ENCODE measurements around the gene FRMD3. TPM values are rescaled to one million over a fixed set of nuclear protein-coding genes. Genes with fewer than 3 reads are reported as not detected.

FRMD3 gene
- total RNA-seq, 1 donor from 2014 or later: 0.59 TPM

DNA sequence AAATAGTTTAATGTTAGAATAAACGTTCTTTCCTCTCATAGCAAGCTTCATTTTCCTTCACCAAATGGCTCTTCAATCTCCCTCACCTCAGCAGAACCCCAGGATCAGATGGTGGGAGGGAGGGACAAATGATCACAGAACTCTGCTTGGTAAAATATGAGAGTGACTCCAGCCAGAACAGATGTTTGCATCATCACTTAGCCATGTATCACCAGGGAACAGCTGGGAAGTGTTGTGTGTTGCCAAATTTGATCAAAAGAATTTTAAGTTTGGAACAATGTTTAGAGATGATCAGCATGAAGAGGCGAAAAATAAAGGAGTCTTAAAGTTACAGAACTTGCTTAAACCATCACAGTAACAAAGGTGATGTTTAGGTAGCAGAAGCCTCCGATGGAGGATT is 115.7 kb downstream of the FRMD3 start:
- Mint-ChIP-seq H3K9me3 (ENCODE audit: unreplicated experiment) (no peaks in the 10 kb centered on the region), H3K4me1 (ENCODE audit: unreplicated experiment) (no peaks in the 10 kb centered on the region), H3K27me3 (ENCODE audit: unreplicated experiment) (peaks cover 4% of the 10 kb centered on the region), H3K36me3 (ENCODE audit: low read depth, unreplicated experiment) (no peaks in the 10 kb centered on the region), H3K4me3 (ENCODE audit: unreplicated experiment) (no peak overlapping the region), H3K27ac (ENCODE audit: unreplicated experiment) (no peak overlapping the region)
- DNase-seq (ENCODE audit: low spot score): no peak
- TF ChIP-seq, protein P1, sequence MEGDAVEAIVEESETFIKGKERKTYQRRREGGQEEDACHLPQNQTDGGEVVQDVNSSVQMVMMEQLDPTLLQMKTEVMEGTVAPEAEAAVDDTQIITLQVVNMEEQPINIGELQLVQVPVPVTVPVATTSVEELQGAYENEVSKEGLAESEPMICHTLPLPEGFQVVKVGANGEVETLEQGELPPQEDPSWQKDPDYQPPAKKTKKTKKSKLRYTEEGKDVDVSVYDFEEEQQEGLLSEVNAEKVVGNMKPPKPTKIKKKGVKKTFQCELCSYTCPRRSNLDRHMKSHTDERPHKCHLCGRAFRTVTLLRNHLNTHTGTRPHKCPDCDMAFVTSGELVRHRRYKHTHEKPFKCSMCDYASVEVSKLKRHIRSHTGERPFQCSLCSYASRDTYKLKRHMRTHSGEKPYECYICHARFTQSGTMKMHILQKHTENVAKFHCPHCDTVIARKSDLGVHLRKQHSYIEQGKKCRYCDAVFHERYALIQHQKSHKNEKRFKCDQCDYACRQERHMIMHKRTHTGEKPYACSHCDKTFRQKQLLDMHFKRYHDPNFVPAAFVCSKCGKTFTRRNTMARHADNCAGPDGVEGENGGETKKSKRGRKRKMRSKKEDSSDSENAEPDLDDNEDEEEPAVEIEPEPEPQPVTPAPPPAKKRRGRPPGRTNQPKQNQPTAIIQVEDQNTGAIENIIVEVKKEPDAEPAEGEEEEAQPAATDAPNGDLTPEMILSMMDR (IDR thresholded peaks at IDR 0.05; ENCODE audit: unreplicated experiment): no peak

DNA sequence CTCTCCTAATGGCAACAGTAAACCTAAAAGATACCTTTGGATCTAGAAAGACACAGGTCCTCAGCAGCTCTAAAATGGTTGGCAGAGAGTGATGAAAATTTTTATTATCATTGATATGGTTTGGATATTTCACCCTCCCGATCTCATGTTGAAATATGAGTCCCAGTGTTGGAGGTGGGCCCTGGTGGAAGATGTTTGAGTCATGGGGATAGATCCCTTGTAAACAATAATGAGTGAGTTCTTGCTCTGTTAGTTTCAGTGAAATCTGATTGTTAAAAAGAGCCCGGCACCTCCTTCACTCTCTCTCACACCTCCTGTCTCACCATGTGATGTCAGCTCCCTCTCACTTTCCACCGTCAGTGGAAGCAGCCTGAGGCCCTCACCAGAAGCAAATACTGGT is 117.7 kb downstream of the FRMD3 start:
- Mint-ChIP-seq H3K9me3 (ENCODE audit: unreplicated experiment) (no peaks in the 10 kb centered on the region), H3K27me3 (ENCODE audit: unreplicated experiment) (peaks cover 4% of the 10 kb centered on the region), H3K27ac (ENCODE audit: unreplicated experiment) (no peak overlapping the region), H3K36me3 (ENCODE audit: low read depth, unreplicated experiment) (no peaks in the 10 kb centered on the region), H3K4me1 (ENCODE audit: unreplicated experiment) (no peaks in the 10 kb centered on the region), H3K4me3 (ENCODE audit: unreplicated experiment) (no peak overlapping the region)
- TF ChIP-seq, protein P1 (IDR thresholded peaks at IDR 0.05; ENCODE audit: unreplicated experiment): no peak
- no peak for DNase-seq (ENCODE audit: low spot score)

- peaks cover 4% of the 10 kb centered on the region for H3K27me3 Mint-ChIP-seq (ENCODE audit: unreplicated experiment)
- no peaks in the 10 kb centered on the region for H3K9me3 Mint-ChIP-seq (ENCODE audit: unreplicated experiment)
- no peaks in the 10 kb centered on the region for H3K4me1 Mint-ChIP-seq (ENCODE audit: unreplicated experiment)
- H3K27ac Mint-ChIP-seq (ENCODE audit: unreplicated experiment): no peak overlapping the region
- TF ChIP-seq, protein P1 (IDR thresholded peaks at IDR 0.05; ENCODE audit: unreplicated experiment): no peak
- H3K4me3 Mint-ChIP-seq (ENCODE audit: unreplicated experiment): no peak overlapping the region
- no peaks in the 10 kb centered on the region for H3K36me3 Mint-ChIP-seq (ENCODE audit: low read depth, unreplicated experiment)
- no peak for DNase-seq (ENCODE audit: low spot score)
Observed at GRCh38 chr9:83419961-83420360, 118.2 kb downstream of the FRMD3 start.

DNA sequence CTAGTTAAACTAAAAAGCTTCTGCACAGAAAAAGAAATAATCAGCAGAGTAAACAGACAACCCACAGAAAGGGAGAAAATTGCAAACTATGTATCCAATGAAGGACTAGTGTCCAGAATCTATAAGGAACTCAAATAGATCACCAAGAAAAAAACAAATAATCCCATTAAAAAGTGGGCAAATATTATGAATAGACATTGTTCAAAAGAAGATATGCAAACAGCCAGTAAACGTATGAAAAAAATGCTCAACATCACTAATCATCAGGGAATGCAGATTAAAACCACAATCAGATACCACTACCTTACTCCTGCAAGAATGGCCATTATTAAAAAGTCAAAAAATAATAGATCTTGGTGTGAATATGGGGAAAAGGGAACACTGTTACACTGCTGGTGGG is 119.9 kb downstream of the FRMD3 start:
- no peaks in the 10 kb centered on the region for H3K9me3 Mint-ChIP-seq (ENCODE audit: unreplicated experiment)
- TF ChIP-seq, protein P1 (IDR thresholded peaks at IDR 0.05; ENCODE audit: unreplicated experiment): no peak

DNA sequence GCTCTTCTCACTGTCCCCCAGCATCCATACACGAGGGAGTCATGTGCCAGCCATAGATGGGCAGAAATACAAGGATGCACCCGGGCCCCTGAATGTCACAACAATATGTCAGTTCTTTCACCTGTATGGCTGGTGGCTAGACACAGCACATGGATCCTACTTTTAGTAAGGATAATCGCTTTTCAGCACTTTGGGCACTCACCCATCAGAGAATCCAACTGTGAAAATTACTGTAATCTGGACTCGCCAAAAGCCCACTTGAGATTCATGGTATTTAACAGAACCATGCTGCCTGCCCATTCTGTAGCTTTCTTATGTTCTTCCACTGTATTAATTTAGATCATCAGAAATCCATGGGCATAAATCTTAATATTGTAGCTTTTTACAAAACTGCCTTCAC is 124.8 kb downstream of the FRMD3 start:
- no peak for DNase-seq (ENCODE audit: low spot score)
- peaks cover 3% of the 10 kb centered on the region for H3K27me3 Mint-ChIP-seq (ENCODE audit: unreplicated experiment)
- no peaks in the 10 kb centered on the region for H3K4me1 Mint-ChIP-seq (ENCODE audit: unreplicated experiment)
- H3K27ac Mint-ChIP-seq (ENCODE audit: unreplicated experiment): no peak overlapping the region
- H3K4me3 Mint-ChIP-seq (ENCODE audit: unreplicated experiment): no peak overlapping the region
- TF ChIP-seq, protein P1 (IDR thresholded peaks at IDR 0.05; ENCODE audit: unreplicated experiment): no peak
- H3K36me3 Mint-ChIP-seq (ENCODE audit: low read depth, unreplicated experiment): no peaks in the 10 kb centered on the region
- no peaks in the 10 kb centered on the region for H3K9me3 Mint-ChIP-seq (ENCODE audit: unreplicated experiment)

More for the DNA sequence above, 119.9 kb downstream of the FRMD3 start:
- no peak for DNase-seq (ENCODE audit: low spot score)
- no peak overlapping the region for H3K27ac Mint-ChIP-seq (ENCODE audit: unreplicated experiment)
- H3K4me1 Mint-ChIP-seq (ENCODE audit: unreplicated experiment): no peaks in the 10 kb centered on the region
- no peak overlapping the region for H3K4me3 Mint-ChIP-seq (ENCODE audit: unreplicated experiment)
- no peaks in the 10 kb centered on the region for H3K36me3 Mint-ChIP-seq (ENCODE audit: low read depth, unreplicated experiment)
- peaks cover 4% of the 10 kb centered on the region for H3K27me3 Mint-ChIP-seq (ENCODE audit: unreplicated experiment)
